GM19463 (cell line): ENCODE measurements around the gene NWD2.
"Not testable (repeated sequence)": the region's sequence is repeated elsewhere in the genome, so short reads cannot be mapped to it uniquely, and the experiment has no call there.

Source experiments
- ATAC-seq: cut with Tn5 transposase; IDR thresholded peaks from one replicate; pipeline ENCODE4 v1.9.1; 2021; ENCODE audit warnings: mild to moderate bottlenecking, moderate library complexity; ENCODE audit not compliant: unreplicated experiment

NWD2 gene

GRCh38 chr4:37389967-37390580 is 145.5 kb downstream of the NWD2 start:
- no peak for ATAC-seq

GRCh38 chr4:37392521-37393255 is 148.1 kb downstream of the NWD2 start:
- peak; percentile 33 for ATAC-seq

- ATAC-seq, result no peak
Measured at GRCh38 chr4:37393321-37393720, 148.8 kb downstream of the NWD2 start.

DNA sequence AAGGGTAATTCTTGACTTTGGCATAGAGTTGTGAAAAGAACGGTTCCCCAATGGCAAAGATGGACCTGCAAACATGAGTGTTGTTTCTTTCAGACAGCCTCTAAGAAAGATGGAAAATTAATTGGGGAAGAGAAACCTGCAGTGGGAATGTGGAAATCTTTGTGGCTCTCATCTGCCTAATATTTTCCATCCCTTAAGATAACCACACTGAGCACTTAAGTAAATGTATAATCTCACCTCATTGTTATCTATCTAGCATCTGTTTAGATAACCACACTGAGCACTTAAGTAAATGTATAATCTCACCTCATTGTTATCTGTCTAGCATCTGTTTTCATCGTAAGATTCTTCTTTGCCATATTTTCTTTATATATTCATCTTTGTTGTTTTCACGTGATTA is 149.3 kb downstream of the NWD2 start:
- peak; percentile 43 for ATAC-seq

DNA sequence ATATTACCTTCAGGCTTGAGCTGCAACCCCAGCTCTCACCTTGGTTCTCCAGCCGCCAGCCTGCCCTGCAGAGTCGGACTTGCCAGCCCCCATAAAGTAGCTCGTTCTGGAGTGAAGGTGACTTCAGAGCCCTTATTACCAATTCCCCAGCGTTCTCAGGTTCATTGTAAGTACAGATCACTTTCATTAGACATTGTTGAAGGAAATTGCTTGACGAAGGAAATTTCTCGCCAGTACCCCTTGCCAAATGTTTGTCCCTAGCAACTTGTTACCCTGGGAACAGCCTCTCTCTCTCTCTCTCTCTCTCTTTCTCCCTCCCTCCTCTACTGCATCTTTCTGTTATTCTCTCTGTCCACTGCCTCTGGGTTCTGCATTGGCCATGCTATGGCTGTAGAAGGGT is 153.0 kb downstream of the NWD2 start:
- ATAC-seq, result no peak

DNA sequence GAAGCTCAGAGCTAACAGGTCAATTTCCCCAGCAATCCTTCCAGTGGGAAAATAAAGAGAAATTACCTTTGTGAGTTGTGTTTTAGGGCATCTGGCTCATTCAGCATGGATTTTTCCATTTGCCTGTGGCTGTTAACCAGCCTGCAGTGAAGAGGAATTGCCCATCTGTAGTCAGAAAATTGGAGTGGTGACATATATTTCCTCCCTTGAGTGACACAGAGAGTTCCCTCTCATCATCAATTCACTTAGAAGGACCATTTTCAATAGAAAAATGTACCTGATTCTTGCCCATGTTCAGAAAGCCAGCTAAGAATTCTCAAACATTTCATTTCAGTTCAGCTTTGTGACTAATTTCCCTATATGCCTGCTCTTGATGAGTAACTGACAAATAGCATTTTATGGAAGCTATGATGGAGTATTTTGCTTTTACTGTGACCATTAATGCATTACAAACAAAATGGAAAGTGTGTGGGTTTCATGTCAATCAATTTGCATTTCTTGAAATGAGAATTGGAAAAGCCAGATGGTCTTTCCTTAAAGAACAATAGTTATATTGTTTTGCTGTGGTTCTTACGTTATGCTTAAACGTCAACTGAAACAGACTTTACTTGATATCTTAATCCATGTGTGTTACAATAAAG is 155.8 kb downstream of the NWD2 start:
- ATAC-seq, result peak; percentile 86

DNA sequence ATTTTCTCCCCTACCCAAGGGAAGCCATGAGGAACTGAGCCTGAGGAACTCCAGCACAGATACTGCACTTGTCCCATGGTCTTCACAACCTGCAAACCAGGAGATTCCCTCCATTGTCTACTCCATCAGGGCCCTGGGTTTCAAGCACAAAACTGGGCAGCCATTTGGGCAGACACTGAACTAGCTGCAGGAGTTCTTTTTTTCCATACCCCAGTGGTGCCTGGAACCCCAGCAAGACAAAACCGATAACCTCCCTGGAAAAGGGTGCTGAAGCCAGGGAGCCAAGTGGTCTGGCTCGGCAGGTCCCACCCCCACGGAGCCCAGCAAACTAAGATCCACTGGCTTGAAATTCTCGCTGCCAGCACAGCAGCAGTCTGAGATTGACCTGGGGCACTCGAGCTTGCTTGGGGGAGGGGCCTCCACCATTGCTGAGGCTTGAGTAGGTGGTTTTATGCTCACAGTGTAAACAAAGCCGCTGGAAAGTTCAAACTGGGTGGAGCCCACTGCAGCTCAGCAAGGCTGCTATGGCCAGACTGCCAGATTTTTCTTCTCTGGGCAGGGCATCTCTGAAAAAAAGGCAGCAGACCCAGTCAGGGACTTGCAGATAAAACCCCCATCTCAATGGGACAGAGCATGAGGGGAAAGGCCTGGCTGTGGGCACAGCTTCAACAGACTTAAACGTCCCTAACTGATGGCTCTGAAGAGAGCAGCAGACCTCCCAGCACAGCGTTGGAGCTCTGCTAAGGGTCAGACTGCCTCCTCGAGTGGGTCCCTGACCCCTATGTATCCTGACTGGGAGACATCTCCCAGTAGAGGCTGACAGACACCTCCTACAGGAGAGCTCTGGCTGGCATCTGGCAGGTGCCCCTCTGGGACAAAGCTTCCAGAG is 163.6 kb downstream of the NWD2 start:
- ATAC-seq, result not testable (repeated sequence)

DNA sequence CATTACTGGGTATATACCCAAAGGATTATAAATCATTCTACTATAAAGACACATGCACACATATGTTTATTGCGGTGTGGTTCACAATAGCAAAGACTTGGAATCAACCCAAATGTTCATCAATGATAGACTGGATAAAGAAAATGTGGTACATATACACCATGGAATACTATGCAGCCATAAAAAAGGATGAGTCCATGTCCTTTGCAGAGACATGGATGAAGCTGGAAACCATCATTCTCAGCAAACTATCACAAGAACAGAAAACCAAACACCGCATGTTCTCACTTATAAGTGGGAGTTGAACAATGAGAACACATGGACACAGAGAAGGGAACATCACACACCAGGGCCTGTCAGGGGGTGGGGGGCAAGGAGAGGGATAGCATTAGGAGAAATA is 169.1 kb downstream of the NWD2 start:
- ATAC-seq, result not testable (repeated sequence)

DNA sequence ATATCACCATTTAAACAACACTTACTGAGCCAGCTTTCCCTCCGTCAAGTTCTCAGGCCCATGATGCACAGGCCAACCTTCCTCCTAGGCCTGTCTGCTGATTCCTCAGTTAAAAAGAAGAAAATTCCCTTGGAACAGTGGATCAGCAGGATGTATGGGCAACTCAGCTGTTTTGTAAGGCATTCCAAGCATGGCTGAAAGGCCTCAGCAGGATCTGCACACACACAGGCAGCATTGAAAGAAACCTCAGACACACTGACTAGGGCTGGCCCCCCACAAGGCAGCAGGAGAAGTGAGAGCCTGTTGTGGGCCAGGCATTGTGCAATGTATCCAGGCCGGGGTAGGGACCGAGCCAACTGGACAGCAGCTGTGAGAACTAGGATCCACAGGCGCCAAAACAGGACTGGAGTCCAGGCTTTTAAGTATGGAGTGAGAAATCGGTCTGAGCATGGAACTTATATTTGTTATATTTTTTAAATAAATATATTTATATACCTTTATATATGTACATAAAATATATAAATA is 171.4 kb downstream of the NWD2 start:
- no peak for ATAC-seq

- ATAC-seq, result no peak
Measured at GRCh38 chr4:37421614-37422013, 177.1 kb downstream of the NWD2 start.

- ATAC-seq, result peak; percentile 70
Measured at GRCh38 chr4:37422102-37422501, 177.6 kb downstream of the NWD2 start.

GRCh38 chr4:37422638-37423037 is 178.1 kb downstream of the NWD2 start:
- ATAC-seq, result no peak

DNA sequence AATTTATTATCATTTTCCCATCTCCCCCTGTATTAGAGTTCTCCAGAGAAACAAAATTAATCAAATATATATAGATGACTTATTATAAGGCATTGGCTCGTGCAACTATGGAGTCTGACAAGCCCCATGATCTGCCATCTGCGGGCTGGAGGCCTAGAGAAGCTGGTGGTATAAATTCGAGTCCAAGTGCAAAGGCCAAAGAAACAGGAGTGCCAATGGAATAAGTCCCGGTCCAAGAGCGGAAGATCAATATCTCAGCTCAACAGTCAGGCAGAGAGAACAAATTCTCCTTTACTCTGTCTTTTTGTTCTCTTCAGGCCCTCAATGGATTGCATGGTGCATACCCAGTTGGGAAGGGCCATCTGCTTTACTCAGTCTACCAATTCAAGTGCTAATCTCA is 178.8 kb downstream of the NWD2 start:
- no peak for ATAC-seq

- ATAC-seq, result no peak
Measured at GRCh38 chr4:37424753-37425152, 180.2 kb downstream of the NWD2 start.

GRCh38 chr4:37425857-37426256 is 181.3 kb downstream of the NWD2 start:
- no peak for ATAC-seq

- ATAC-seq, result no peak
Measured at GRCh38 chr4:37427193-37427592, 182.7 kb downstream of the NWD2 start.

- ATAC-seq, result no peak
Measured at GRCh38 chr4:37429906-37430305, 185.4 kb downstream of the NWD2 start.

- ATAC-seq, result no peak
Measured at GRCh38 chr4:37430718-37431416, 186.3 kb downstream of the NWD2 start.

- ATAC-seq, result peak; percentile 84
Measured at GRCh38 chr4:37431417-37431743, 186.8 kb downstream of the NWD2 start.

GRCh38 chr4:37434469-37434868 is 189.9 kb downstream of the NWD2 start:
- no peak for ATAC-seq
